Fibroblast of villous mesenchyme (primary cell): ENCODE data around the gene SLC8A1. TPM values are rescaled to one million over a fixed set of nuclear protein-coding genes. Genes with fewer than 3 reads are reported as not detected.

ENCODE experiments used
- DNase-seq: peaks from one replicate; pipeline ENCODE4 v3.0.0-alpha.2; 2010; ENCODE audit warnings: low read depth
- H3K4me3 ChIP-seq: 2 replicates; pipeline ENCODE4 v1.5.1; 2011; ENCODE audit warnings: low read depth, mild to moderate bottlenecking, low read length
- CTCF ChIP-seq: IDR thresholded peaks from 2 replicates; pipeline ENCODE4 v1.5.1; 2012; ENCODE audit warnings: low read depth, mild to moderate bottlenecking, low read length; ENCODE audit not compliant: insufficient read depth
- total RNA-seq: library from RNA; depleted of rRNA; stranded (reverse); fragments of >200 nt; gene quantifications from 2 replicates; pipeline ENCODE4 v1.2.3, GENCODE V29; 2012

SLC8A1 gene
- total RNA-seq, 1 donor: 98.9 TPM

- no peak overlapping the region for H3K4me3 ChIP-seq
- no peak for TF ChIP-seq CTCF
- no peak for DNase-seq
These were observed 12.4 kb downstream of the SLC8A1 start for GRCh38 chr2:40439473-40439872.

- no peak for DNase-seq
These were observed 15.8 kb downstream of the SLC8A1 start for GRCh38 chr2:40436093-40436475.

GRCh38 chr2:40435426-40436092 is 16.3 kb downstream of the SLC8A1 start:
- no peak overlapping the region for H3K4me3 ChIP-seq
- no peak for TF ChIP-seq CTCF
- DNase-seq: peak; percentile 26

More at GRCh38 chr2:40436093-40436475, 15.8 kb downstream of the SLC8A1 start:
- H3K4me3 ChIP-seq: no peak overlapping the region
- no peak for TF ChIP-seq CTCF

- DNase-seq: peak; percentile 74
- no peak overlapping the region for H3K4me3 ChIP-seq
- no peak for TF ChIP-seq CTCF
These were observed 17.1 kb downstream of the SLC8A1 start for GRCh38 chr2:40434731-40435271.

- TF ChIP-seq CTCF: no peak
- no peak overlapping the region for H3K4me3 ChIP-seq
- DNase-seq: no peak
These were observed 18.2 kb downstream of the SLC8A1 start for GRCh38 chr2:40433736-40434135.

GRCh38 chr2:40432921-40433483 is 18.9 kb downstream of the SLC8A1 start:
- TF ChIP-seq CTCF: no peak
- no peak overlapping the region for H3K4me3 ChIP-seq
- no peak for DNase-seq
